ENCODE data around the gene SELENOM.
"Not testable (repeated sequence)": the region's sequence is repeated elsewhere in the genome, so short reads cannot be mapped to it uniquely, and the experiment has no call there.

The SELENOM gene

DNA sequence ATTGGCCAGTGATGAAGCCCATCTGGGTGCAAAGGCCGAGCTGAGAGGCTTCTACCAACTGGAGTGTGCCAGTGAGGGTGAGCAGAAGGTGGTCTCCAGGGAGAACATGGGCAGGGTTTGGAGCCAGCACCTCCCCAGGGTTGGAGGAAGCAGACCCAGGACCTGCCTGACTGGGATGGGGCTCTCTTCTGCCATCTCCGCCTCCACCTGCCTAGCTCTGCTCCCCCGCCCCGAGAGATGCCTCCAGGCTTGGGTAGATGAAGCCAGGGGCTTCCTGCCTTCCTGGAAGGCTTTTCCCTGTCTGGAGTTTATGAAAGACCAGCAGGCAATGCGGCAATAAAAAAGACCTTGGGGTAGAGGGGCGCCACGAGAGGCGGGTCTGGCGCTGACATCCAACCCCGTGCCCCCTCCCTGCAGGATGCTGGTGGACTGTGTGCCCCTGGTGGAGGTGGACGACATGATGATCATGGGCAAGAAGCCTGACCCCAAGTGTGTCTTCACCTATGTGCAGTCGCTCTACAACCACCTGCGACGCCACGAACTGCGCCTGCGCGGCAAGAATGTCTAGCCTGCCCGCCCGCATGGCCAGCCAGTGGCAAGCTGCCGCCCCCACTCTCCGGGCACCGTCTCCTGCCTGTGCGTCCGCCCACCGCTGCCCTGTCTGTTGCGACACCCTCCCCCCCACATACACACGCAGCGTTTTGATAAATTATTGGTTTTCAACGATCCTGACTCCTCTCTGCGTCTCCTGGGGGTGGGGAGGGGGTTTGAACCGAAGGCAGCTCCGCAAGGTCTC, 3.3 kb downstream of the SELENOM start:
- no peak for DNase-seq

DNA sequence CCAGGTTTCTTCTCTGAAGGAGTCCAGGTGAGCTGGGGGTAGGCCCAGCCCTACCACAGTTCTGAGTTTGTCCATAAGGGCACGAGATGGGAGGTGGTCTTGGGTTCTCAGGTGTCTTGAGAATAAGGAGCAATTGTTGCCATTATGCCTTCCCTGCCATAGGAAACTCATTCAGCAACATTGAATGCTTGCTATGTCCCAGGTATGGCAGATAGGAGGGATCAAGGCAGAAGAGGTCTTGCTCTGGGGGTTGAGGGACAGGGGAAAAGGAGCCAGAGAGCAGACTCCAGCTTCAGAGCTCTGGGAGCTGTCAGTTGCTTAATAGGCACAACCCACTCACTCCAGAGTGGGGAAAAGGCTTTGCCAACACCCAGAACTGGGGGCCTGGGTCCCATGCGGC, 4.3 kb downstream of the SELENOM start:
- no peak for DNase-seq

DNA sequence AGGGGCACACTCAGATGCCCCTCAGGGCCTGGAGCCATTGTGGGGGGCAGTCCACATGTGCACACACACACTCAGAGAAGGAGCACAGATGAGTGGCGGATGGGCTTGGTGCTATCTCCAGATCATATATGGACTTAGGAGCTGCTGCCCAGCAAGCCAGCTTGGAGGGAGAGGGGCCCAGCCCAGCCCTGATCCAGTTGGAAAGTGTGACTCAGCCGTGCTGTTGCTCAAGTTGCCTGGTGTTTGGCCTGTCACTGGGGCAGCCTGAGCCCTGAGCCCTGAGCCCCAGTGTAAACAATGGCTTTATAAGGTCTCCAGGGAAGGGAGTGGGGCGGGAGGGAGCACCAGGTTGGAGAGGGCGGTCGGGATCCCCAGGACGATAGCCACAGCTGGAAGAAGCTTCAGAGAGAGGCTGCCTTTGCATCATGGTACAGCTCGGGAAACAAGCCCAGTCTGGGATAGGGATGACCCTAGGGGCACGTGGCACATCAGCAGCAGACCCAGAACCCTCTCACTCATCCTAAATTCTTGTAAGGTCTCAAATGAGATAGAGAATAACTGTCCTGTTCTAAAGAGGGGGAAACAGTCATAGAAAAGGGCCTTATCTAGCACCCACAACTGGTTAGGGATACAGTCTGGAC, 4.8 kb downstream of the SELENOM start:
- no peak for DNase-seq

DNA sequence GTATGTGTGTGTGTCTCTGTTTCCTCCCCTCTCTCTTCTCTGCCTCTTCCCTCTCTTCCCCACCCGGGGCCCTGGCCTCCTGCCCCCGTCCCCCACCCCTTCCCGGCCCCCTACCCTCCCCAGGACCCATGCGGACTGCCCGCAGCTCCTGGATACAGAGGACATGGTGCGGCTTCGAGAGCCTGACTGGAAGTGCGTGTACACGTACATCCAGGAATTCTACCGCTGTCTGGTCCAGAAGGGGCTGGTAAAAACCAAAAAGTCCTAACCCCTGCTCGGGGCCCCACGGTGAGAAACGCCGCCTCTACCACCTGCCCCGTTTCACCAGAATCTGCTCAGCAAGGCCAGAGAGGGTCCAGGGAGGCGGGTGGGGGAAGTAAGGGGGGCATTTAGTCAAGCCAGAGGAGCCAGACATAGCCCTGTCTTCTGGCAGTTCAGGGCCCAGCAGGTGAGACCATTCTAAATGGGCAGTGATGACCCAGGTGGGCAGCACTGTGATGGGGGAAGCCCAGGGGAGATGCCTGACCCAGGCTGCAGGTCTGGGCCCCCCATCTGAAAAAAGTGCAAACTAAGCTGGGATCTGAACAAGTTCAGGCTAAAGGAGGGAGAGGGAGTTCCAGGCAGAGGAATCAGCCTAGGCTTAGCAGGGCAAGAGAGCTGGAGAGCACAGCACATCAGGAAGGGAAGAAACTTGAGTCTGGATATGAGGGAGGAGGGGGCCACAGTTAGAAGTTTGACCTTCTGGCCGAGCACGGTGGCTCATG, 6.4 kb downstream of the SELENOM start:
- no peak for DNase-seq

DNA sequence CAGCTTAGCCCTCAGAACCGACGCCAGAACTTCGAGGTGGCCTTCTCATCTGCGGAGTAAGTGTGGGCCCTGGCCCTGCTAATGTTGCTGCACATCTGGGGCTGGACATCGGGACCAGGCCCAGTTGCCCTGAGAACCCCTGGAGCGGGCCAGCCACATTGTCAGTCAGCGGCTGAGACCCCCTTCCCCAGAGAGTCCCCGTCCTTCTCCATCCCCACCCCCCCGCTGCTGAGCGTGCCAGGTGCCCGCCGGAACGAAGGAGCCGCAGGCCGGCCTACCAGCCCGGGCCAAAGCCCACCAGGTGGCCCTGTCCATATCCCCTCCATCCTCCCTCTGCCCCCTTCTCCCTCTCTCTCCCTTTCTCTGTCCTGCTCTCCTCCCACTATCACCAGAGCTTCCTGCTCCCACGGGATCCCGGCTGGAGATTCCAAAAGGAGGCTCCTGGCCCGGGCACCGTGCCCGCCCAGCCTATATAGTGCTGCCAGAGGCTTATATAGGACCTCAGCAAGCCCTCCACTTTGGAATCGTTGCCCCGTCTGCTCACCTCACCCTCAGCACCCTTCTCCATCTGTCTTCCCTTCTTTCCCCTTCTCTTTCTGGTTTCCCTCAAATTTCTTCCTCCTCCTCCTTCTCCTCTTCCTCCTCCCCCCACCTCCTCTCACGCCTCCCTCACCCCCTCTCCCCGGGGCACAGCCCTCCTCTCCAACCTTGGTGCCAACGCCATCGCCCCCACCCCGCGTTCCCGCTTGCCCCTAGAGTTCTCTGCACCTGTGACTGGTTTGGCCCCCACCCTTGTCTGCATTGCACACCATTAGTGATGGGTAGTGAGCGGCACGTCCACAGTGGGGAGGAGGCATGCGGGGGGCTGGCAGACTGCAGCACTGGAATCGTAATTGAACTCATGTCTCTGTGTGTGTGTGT, 7.3 kb downstream of the SELENOM start:
- DNase-seq, result no peak

DNA sequence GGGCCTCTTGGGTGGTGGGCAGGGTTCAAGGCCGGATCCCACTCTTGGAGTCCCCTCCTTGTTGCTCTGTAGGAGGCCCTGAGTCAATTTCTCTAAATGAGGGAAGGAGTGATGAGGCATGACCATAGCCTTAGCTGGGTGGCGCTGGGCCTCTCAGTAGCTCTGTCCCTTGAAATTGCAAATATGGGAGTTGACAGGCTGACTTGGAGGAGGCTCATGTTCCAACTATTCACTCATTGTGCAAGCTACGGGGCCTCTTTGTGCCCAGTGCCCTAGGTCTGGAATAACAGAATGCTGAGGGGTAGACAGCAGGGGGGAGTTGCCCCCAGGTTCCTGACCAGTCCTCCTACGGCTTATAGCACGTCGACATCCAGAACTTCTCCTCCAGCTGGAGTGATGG, 8.0 kb downstream of the SELENOM start:
- no peak for DNase-seq

DNA sequence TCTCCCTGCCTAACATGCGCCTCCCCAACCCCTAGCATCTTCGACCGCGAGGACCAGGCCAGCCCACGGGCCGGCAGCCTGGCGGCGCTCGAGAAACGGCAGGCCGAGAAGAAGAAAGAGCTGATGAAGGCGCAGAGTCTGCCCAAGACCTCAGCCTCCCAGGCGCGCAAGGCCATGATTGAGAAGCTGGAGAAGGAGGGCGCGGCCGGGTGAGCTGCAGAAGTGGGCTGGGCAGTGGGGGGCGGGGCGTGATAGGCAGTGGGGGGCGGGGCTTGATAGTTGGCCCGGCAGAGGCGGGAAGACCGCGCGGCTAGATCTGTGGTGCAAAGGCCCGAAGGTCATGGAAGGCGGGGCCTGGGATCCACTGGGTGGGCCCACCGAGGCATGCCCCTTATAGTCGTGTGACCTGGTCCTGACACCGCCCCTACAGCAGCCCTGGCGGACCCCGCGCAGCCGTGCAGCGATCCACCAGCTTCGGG, 8.7 kb downstream of the SELENOM start:
- DNase-seq, result no peak

DNA sequence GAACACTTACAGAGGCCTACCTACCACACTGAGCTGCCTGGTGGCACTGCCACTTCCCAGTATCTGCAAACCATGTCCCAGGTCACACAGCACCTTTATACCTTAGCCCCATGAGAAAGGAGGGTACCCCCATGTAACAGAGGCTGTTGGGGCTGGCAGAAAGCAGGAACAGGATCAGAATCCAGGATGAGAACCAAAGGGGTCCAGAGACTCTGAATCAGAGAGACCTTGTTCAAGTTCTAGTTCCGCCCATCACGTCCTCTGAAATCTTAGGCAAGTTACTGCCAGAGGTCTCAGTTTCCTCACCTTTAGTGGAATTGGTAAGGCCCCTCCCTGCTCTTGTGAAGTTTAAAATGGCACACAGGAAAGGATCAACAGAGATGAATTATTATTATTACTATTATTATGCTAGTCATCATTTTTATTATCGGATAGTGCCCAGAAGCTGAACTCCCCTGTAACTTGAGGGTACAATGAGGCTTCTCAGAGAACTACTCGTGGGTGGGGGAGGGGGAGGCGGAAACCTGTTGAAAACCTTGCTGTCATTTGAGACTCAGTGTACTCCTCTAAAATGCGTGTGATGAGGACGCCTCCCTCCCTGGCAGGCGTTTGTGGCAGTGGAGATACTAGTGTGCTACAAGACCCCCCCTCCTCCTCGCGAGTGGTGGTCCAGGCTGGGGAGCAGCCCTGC, 9.3 kb downstream of the SELENOM start:
- no peak for DNase-seq

DNA sequence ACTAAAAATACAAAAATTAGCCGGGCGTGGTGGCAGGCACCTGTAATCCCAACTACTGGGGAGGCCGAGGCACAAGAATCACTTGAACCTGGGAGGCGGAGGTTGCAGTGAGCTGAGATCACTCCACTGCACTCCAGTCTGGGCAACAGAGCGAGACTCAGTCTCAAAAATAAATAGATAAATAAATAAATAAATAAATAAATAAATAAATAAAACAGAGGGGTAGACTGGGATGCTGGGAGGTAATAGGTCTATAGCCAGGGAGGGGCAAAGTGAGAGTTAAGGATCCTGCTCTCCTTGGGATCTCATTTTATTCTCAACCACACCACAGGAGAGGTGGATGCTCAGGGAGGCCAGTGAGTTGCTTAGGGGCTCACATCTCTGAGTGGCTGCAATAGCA, 9.8 kb downstream of the SELENOM start:
- not testable (repeated sequence) for DNase-seq

DNA sequence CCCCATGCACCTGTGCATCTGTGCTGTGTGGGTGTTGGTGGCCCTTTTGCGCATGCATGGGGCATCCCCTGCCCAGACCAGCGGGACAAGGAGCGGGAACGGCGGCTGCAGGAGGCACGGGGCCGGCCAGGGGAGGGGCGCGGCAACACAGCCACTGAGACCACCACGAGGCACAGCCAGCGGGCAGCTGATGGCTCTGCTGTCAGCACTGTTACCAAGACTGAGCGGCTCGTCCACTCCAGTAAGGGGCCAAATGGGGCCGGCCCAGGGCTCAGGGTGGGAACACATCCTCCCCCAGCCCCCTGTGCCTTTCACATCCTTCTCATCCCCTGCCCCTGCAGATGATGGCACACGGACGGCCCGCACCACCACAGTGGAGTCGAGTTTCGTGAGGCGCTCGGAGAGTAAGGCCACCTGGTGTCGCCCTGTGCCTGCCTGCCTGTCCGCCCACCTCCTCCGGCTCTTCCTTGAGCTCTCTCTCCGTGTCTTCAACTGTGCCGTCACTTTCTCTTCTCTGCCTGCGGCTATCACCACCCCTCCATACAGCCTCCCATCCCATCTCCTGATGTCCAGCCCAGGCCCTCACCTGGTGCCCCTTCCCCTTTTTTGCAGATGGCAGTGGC, 10.6 kb downstream of the SELENOM start:
- no peak for DNase-seq

DNA sequence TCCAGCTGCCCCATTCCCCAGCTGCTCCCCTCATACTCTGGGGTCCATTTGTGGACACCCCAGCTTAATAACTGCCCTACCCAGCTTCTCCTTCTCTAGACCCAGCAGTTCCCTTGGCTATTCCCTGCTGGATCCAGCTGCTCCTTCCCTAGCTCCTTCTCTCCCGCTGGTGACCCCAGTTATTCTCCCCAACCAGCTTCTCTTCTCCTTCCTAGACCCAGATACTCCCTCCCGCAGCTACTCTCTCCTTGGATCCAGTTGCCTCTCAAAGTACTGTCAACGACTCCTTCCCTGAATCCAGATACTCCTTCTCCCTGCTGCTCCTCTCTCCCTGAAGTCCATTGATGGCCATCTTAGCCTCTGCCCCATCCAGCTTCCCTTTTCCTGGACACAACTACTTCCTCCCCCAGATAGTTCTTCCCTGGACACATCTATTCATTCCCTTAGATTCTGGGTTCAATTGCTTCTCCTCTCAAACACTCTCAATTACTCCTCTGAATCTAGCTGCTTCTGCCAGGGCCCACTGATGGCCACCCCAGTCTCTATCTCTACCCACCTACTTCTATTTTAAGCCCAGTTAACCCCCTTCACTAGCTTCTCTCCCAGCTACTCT, 11.6 kb downstream of the SELENOM start:
- no peak for DNase-seq

DNA sequence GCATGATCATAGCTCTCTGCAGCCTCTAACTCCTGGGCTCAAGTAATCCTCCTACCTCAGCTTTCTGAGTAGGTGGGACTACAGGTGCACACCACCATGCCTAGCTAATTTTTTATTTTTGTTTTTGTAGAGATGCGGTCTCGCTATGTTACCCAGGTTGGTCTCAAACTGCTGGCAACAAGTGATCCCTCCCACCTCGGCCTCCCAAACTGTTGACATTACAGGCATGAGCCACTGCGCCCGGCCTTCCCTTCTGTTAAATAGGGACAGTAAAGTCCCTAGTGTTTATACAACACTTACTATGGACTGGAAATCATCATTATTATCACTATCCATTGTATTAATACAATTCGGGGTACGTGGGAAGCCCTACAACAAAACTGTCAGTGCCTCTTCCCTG, 12.6 kb downstream of the SELENOM start:
- DNase-seq, result no peak

DNA sequence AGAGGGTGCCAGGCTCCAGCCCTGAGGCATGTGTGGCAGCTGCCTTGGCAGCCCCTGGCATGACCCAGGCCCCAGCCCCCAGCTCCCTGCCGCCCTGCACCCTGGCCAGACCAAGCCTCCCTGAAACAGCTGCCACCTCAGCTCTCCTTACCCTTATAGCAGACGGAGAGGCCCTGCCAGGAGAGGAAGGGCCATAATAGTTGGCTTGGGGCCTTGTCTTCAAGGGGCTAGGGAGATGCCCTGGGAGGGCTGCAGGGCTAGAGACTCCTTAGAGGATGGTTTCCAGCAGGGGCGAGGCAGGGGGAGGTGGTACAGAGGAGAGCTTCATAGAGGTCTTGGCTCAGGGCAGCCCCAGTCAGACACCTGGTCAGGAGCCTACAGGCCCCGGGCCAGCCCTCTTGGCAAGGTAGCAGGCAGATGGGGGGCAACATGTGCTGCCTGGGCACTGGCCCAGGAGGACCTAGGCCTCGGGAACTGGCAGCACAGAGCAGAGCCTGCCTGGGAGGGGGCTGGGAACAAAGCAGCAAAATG, 13.3 kb downstream of the SELENOM start:
- no peak for DNase-seq

DNA sequence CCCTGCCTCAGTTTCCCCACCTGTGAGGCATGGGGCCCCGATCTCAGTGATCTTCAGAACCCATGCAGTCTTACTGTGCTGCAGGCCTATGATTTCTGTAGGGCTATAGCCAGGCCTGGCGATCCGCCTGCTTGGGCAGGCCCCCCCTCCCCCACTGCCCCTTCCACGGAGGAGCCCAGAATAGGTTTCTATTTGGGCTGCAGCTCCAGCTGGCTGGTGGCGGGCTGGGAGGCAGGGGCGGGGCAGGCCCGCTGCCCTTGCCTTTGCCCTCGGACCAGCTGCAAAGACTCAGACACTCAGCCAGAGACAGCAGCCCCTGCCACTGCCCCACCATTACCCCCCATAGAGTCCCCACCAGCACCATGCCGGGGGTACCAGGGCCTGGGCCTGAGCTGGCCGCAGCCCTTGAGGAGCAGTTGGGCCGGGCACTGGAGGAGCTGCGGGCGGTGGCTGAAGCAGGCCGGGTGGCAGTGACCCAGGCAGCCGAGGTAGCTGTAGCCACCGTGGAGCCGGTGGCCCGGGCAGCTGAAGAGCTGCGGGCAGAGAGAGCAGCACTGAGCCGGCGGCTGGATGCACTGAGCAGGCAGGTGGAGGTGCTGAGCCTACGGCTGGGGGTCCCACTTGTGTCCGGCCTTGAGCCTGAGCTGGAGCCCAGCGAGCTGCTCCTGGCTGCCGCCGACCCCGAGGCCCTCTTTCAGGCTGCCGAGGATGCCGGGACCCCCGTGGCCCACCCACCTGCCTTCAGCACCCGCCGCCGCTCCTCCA, 14.1 kb downstream of the SELENOM start:
- DNase-seq, result no peak

DNA sequence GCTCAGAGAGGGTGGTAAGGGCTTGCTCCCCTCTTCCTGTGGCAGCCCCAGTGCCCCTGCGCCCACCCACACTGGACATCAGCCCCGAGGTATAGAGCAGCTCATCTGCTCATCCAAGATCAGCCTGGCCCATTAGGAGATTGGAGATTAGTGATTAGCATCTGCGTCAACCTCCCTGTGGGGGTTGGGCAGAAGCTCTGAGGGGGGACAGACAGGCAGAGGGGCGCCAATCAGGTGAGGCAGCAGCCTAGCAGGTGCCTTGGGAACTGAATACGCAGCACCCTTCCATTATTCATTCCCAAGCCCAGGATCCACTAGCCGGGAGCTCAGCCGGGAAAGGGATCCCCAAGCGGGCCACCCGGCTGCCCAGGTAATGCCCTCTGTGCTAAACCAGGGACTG, 15.2 kb downstream of the SELENOM start:
- no peak for DNase-seq

DNA sequence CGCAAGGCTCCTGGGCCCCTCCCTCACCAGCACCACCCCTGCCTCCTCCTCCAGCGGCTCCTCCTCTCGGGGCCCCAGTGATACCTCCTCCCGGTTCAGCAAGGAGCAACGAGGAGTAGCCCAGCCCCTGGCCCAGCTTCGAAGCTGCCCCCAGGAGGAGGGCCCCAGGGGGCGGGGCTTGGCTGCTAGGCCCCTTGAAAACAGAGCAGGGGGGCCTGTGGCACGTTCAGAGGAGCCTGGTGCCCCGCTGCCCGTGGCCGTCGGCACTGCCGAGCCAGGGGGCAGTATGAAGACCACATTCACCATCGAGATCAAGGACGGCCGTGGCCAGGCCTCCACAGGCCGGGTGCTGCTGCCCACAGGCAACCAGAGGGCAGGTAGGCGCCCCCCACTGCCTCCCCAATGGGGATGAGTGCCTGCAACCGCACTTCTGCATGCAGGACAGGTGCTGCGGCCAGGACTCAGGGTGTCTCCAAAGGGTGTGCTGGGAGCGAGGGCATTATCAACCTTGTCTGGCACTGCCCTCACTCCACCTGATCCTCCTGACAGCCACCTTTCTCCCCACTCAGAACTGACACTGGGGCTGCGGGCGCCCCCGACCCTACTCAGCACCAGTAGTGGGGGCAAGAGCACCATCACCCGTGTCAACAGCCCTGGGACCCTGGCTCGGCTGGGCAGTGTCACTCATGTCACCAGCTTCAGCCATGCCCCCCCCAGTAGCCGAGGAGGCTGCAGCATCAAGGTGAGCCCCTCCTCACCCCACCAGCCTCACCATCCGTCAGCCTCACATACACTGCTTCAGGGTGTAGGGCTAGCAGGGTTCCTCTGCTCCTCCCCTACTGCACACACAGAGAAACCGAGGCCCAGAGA, 16.0 kb downstream of the SELENOM start:
- no peak for DNase-seq

DNA sequence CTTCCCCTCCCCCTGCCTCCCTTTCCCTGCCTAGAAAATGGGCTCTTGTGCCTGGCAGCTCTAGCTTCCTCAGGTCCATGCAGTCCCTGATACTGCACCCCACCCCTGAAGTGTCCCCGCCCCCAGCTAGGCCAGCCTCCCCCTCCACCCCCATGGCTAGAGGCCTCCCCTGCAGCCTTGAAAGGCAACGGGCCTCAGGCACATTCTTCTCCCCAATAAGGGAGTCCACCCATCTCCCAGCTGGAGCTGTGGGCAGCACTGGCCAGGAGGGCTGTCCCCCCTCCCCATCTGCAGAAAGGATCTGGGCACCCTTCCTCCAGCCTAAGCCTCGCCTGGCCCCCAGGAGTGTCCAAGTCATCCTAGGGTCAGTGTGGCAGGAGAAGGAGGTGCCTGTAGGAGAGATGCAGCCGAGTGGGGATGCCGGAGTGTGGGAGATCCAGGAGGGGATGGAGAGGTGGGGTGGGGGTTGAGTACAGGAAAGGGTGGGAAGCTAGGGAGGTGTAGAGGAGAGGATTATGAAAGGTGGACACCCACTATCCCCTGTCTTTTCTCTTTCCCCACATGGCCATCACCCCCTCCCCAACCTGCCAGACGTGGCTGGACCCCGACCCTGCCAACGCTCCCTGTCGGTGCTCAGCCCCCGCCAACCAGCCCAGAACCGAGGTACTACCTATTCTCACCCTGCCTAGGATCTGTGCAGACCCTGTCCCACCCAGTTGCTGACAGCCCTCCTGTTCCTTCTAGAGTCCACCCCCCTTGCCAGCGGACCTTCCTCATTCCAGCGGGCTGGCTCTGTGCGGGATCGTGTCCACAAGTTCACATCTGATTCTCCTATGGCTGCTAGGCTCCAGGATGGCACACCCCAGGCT, 16.9 kb downstream of the SELENOM start:
- no peak for DNase-seq
